Liver (tissue), 9 donors: Measurements from ENCODE around the gene MAN1C1. TPM values are rescaled to one million over a fixed set of nuclear protein-coding genes. Genes with fewer than 3 reads are reported as not detected.

Experiments
- DNase-seq: peaks from one replicate; pipeline ENCODE4 v3.0.0-alpha.2; 2017; ENCODE audit warnings: low spot score
- H3K27ac ChIP-seq, 2 donors: one replicate each; pipeline ENCODE4 v1.7.0; 2013; ENCODE audit warnings: inconsistent platforms in 2 of 2, low read length in 2 of 2, control low read depth in 1 of 2, low read depth in 1 of 2, mild to moderate bottlenecking in 1 of 2
- H3K27me3 ChIP-seq, 4 donors: one replicate each; pipeline versions ENCODE4 v1.6.1 to v1.7.0; 2013; ENCODE audit warnings: low read length in 3 of 4, inconsistent platforms in 1 of 4, mild to moderate bottlenecking in 1 of 4, moderate library complexity in 1 of 4; ENCODE audit not compliant: control insufficient read depth in 4 of 4, insufficient read depth in 4 of 4
- H3K36me3 ChIP-seq, 4 donors: one replicate each; pipeline versions ENCODE4 v1.6.1 to v1.7.0; 2013; ENCODE audit warnings: low read length in 3 of 4, mild to moderate bottlenecking in 3 of 4, low read depth in 1 of 4, moderate library complexity in 1 of 4; ENCODE audit not compliant: control insufficient read depth in 4 of 4, insufficient read depth in 3 of 4
- H3K4me1 ChIP-seq, 4 donors: one replicate each; pipeline versions ENCODE4 v1.6.1 to v1.7.0; 2013; ENCODE audit warnings: low read length in 3 of 4, mild to moderate bottlenecking in 3 of 4, moderate library complexity in 1 of 4; ENCODE audit not compliant: control insufficient read depth in 4 of 4, insufficient read depth in 4 of 4
- H3K4me3 ChIP-seq, 3 donors: one replicate each; pipeline versions ENCODE4 v1.6.1 to v1.7.0; 2013; ENCODE audit warnings: low read length in 3 of 3, control low read depth in 1 of 3, low read depth in 1 of 3, mild to moderate bottlenecking in 1 of 3
- H3K9ac ChIP-seq, 2 donors: one replicate each; pipeline ENCODE4 v1.7.0; 2013; ENCODE audit warnings: low read length in 2 of 2, mild to moderate bottlenecking in 2 of 2, moderate library complexity in 2 of 2, control low read depth in 1 of 2, low read depth in 1 of 2
- H3K9me3 ChIP-seq, 4 donors: one replicate each; pipeline versions ENCODE4 v1.6.1 to v1.7.0; 2013; ENCODE audit warnings: low read length in 3 of 4; ENCODE audit not compliant: control insufficient read depth in 4 of 4
- CTCF ChIP-seq: fragments of 150-350 bp; IDR thresholded peaks from 2 replicates; pipeline ENCODE4 v1.5.1; 2017; ENCODE audit warnings: improper control_type of control experiment, low read depth, low read length; ENCODE audit not compliant: missing input control
- EGR1 ChIP-seq, 2 donors: IDR thresholded peaks; 2 replicates each; pipeline ENCODE4 v1.6.1; 2016 to 2018; ENCODE audit warnings: antibody characterized with exemption in 2 of 2, low read depth in 2 of 2
- FOXA1 ChIP-seq: IDR thresholded peaks from 2 replicates; pipeline ENCODE4 v1.6.1; 2016; ENCODE audit warnings: antibody characterized with exemption
- FOXA2 ChIP-seq: IDR thresholded peaks from 2 replicates; pipeline ENCODE4 v1.6.1; 2016; ENCODE audit warnings: antibody characterized with exemption
- GABPA ChIP-seq, 2 donors: IDR thresholded peaks in 1 of 2; conservative IDR thresholded peaks in 1 of 2; 2 replicates each; pipeline ENCODE4 v1.6.1; 2016; ENCODE audit warnings: antibody characterized with exemption in 2 of 2, mild to moderate bottlenecking in 1 of 2, moderate library complexity in 1 of 2
- HNF4A ChIP-seq, 2 donors: conservative IDR thresholded peaks; 2 replicates each; pipeline ENCODE4 v1.6.1; 2016; ENCODE audit warnings: antibody characterized with exemption in 2 of 2, mild to moderate bottlenecking in 2 of 2
- HNF4G ChIP-seq: IDR thresholded peaks from 2 replicates; pipeline ENCODE4 v1.6.1; 2016; ENCODE audit warnings: antibody characterized with exemption
- JUND ChIP-seq, 2 donors: IDR thresholded peaks; 2 replicates each; pipeline ENCODE4 v1.6.1; 2016; ENCODE audit warnings: antibody characterized with exemption in 2 of 2
- NR2F2 ChIP-seq: IDR thresholded peaks from 2 replicates; pipeline ENCODE4 v1.6.1; 2016; ENCODE audit warnings: antibody characterized with exemption
- RAD21 ChIP-seq, 2 donors: IDR thresholded peaks; 2 replicates each; pipeline ENCODE4 v1.6.1; 2016; ENCODE audit warnings: antibody characterized with exemption in 2 of 2, mild to moderate bottlenecking in 2 of 2
- RXRA ChIP-seq, 2 donors: IDR thresholded peaks; 2 replicates each; pipeline ENCODE4 v1.6.1; 2017 to 2018; ENCODE audit warnings: antibody characterized with exemption in 2 of 2, mild to moderate bottlenecking in 1 of 2
- SP1 ChIP-seq: IDR thresholded peaks from 2 replicates; pipeline ENCODE4 v1.6.1; 2018; ENCODE audit warnings: antibody characterized with exemption, mild to moderate bottlenecking
- TAF1 ChIP-seq: conservative IDR thresholded peaks from 2 replicates; pipeline ENCODE4 v1.6.1; 2016; ENCODE audit warnings: antibody characterized with exemption, mild to moderate bottlenecking
- YY1 ChIP-seq: IDR thresholded peaks from 2 replicates; pipeline ENCODE4 v1.6.1; 2016; ENCODE audit warnings: antibody characterized with exemption, mild to moderate bottlenecking
- ZBTB33 ChIP-seq: IDR thresholded peaks from 2 replicates; pipeline ENCODE4 v1.6.1; 2016; ENCODE audit warnings: antibody characterized with exemption
- WGBS: extraction: QIAGEN DNeasy Blood & Tissue Kit; methylation state at CpG from one replicate; pipeline ENCODE4 v1.1.7; 2013; 5-methylcytosine and 5-hydroxymethylcytosine counted together
- polyA plus RNA-seq, 2 donors: library from polyadenylated mRNA; stranded (reverse) in 1 of 2; unstranded in 1 of 2; fragments of 200-250 nt in 1 of 2; fragments of >200 nt in 1 of 2; fragmentation: Nextera tagmentation in 1 of 2; extraction: Ambion mirVana in 1 of 2; gene quantifications; one replicate each; pipeline versions ENCODE4 v1.2.1 to v1.2.3, GENCODE V29; 2013 to 2015
- total RNA-seq, 2 donors: library from RNA; depleted of rRNA; stranded (reverse); fragments of >200 nt; gene quantifications; one replicate each; pipeline ENCODE4 v1.2.3, GENCODE V29; 2014
- TF ChIP-seq, protein P1 (sequence below): IDR thresholded peaks from 2 replicates; pipeline ENCODE4 v1.6.1; 2016; ENCODE audit warnings: antibody characterized with exemption
- donor health status: healthy.
- donor health status: healthy.
- donor health status: healthy.
- donor health status: healthy.
- donor health status: healthy.

Gene MAN1C1
- total and polyA plus RNA-seq, 4 donors = 6.3 to 16.0 (median 8.1) TPM

- no peak overlapping the region for H3K27ac ChIP-seq
- peaks cover 4 to 30% (median 14%) of the 10 kb centered on the region in 4 donors for H3K4me1 ChIP-seq
- no peak for DNase-seq
- H3K4me3 ChIP-seq = no peak overlapping the region
- H3K36me3 ChIP-seq = no peaks in the 10 kb centered on the region
- no peaks in the 10 kb centered on the region for H3K27me3 ChIP-seq
- TF ChIP-seq RAD21 (IDR thresholded peaks at IDR 0.05) (no peak), HNF4A (conservative IDR thresholded peaks at IDR 0.05) (no peak), GABPA (IDR thresholded peaks at IDR 0.05 in 1 of 2, conservative IDR thresholded peaks at IDR 0.05 in 1 of 2) (no peak), JUND (IDR thresholded peaks at IDR 0.05) (no peak), HNF4G (no peak)
- H3K9me3 ChIP-seq = no peaks in the 10 kb centered on the region
- WGBS = 78% methylated on average over 9 of the region's 9 CpGs
- no peak overlapping the region for H3K9ac ChIP-seq
Measured at GRCh38 chr1:25683731-25684130, 67.1 kb downstream of the MAN1C1 start.

DNA sequence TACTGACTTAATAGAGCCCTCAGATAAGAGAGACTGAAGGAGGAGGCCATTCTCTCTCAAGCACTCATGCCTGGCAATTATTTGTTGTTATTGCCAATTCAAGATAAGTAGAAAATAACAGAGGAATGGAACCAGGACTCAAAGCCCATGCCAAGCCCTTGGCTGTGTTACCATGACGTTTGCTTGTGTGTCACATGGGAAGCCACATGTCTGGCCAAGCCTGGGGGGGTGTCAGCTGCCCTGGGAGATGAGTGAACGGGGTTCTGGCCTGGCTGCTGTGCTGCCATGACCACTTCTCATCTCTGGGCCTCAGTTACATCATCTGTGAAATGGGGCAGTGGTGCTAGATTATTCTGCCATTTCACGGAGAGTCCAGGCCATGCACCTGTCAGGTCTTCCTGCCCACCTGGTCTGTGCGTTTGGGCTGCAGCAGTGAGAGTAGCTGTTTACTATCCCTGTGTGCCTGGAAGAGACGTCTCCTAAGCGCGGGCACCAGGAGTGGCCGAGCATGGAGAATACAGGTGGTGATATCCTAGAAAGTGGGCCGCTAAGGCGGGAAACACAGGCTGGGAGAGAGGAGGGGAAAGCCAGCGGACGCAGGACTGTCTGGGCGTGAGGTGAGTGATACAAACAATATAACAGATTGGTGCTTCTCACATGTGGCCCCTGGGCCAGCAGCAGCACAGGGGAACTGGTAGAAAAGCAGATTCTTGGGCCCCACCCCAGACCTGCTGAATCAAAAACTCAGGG, 67.8 kb downstream of the MAN1C1 start:
- Histone ChIP-seq H3K4me3 (no peak overlapping the region), H3K4me1 (peaks cover 4 to 30% (median 14%) of the 10 kb centered on the region in 4 donors), H3K27me3 (no peaks in the 10 kb centered on the region), H3K27ac (no peak overlapping the region), H3K36me3 (no peaks in the 10 kb centered on the region), H3K9me3 (no peaks in the 10 kb centered on the region), H3K9ac (no peak overlapping the region)
- TF ChIP-seq FOXA2 (no peak), HNF4A (conservative IDR thresholded peaks at IDR 0.05) (no peak), ZBTB33 (no peak)
- TF ChIP-seq, protein P1, sequence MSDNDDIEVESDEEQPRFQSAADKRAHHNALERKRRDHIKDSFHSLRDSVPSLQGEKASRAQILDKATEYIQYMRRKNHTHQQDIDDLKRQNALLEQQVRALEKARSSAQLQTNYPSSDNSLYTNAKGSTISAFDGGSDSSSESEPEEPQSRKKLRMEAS = no peak
- 93% methylated on average over 13 of the region's 13 CpGs for WGBS
- DNase-seq = no peak

DNA sequence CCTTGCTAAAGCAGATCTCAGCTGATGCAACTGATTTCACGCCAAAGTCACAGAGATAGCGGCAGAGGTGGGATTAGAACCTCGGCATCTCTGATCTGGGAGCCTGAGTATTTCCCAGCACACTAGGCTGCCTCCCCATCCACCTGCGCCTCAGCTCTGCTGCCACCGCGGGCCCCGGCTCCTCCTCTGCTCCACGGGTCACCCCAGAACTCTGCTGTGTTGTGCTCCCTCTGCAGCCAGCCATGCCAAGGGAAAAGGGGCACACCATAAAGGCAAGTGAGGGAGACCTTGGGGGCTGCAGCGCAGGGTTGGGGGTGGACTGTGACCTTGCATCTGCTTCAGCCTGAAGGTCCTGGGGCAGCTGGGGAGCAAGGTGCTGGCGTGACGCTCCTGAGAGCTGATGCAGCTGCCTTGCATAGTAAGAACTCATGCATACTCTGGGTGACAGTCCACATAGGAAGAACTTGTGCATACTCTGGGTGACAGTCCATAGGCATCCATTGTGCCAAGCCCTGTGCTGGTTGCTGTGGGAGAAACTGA, 68.7 kb downstream of the MAN1C1 start:
- no peak overlapping the region for H3K4me3 ChIP-seq
- no peak for DNase-seq
- no peaks in the 10 kb centered on the region for H3K36me3 ChIP-seq
- TF ChIP-seq EGR1 (IDR thresholded peaks at IDR 0.05; ENCODE audit: low read depth in 2 of 2) (no peak), HNF4A (conservative IDR thresholded peaks at IDR 0.05) (no peak), FOXA1 (no peak), RAD21 (IDR thresholded peaks at IDR 0.05) (no peak), NR2F2 (no peak), RXRA (IDR thresholded peaks at IDR 0.05) (no peak), CTCF (no peak), TAF1 (no peak), GABPA (IDR thresholded peaks at IDR 0.05 in 1 of 2, conservative IDR thresholded peaks at IDR 0.05 in 1 of 2) (no peak), HNF4G (no peak), FOXA2 (no peak), YY1 (no peak), SP1 (no peak)
- TF ChIP-seq, protein P1 = no peak
- no peaks in the 10 kb centered on the region for H3K9me3 ChIP-seq
- no peaks in the 10 kb centered on the region for H3K27me3 ChIP-seq
- no peak overlapping the region for H3K9ac ChIP-seq
- H3K27ac ChIP-seq = peak overlapping the region in 1 of 2 donors; percentile 29
- peaks cover 4 to 30% (median 14%) of the 10 kb centered on the region in 4 donors for H3K4me1 ChIP-seq
- 96% methylated on average over 11 of the region's 11 CpGs for WGBS
